H7 (cell line): ENCODE data around the gene GMCL1. TPM values are rescaled to one million over a fixed set of nuclear protein-coding genes. Genes with fewer than 3 reads are reported as not detected.
A peak's percentile ranks its signal among the peaks of the same experiment; 100 is the strongest.
"Not testable (repeated sequence)": the region's sequence is repeated elsewhere in the genome, so short reads cannot be mapped to it uniquely, and the experiment has no call there.

ENCODE experiments used
- DNase-seq: peaks from one replicate; pipeline ENCODE4 v3.0.0; 2012
- H3K27me3 ChIP-seq: 2 replicates; pipeline ENCODE4 v1.6.0; 2011; ENCODE audit warnings: mild to moderate bottlenecking, low read length; ENCODE audit not compliant: control insufficient read depth, insufficient read depth
- H3K36me3 ChIP-seq: replicated peaks from 2 replicates; pipeline ENCODE4 v1.5.1; 2011; ENCODE audit warnings: low read length; ENCODE audit not compliant: control insufficient read depth, insufficient read depth
- H3K4me3 ChIP-seq: 2 replicates; pipeline ENCODE4 v1.5.1; 2011; ENCODE audit warnings: low read depth, mild to moderate bottlenecking, control low read depth, low read length, moderate library complexity; ENCODE audit not compliant: insufficient read depth
- total RNA-seq: library from RNA; depleted of rRNA; stranded (reverse); fragments of >200 nt; shearing (Covaris generic); gene quantifications from 2 replicates; pipeline ENCODE4 v1.2.3, GENCODE V29; 2014

Gene GMCL1
- total RNA-seq, 1 experiment from 2014 or later = 8.1 TPM

DNA sequence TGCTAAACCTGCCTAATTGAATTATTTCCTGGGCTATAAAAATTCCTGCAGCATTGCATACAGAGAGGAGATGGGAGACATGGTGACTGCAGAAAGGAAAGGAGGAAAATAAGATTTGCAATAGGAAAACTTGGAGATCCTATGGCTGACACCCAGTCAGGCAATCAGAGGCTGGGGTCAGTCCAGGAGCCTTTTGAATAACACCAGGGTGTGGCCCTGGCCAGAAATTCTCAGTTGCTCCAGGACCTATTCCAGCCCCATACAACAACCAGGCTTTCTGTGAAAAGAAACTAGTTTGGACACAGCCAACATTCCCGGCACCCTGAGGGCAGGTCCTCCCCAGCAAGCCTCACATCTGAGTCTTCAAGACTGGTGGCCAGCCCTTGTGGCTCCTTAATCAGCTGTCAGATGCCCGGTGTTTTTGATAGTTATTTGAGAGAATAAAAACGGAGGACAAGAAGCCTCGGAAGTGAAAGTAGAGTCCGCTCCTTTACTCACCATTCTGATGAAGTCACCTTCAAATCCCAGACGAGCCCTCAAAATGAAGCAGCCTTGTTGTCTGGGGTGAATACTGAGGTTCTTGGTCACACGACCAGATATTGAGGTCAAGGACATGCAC, 31.1 kb upstream of the GMCL1 start:
- Histone ChIP-seq H3K27me3 (no peaks in the 10 kb centered on the region), H3K4me3 (peak overlapping the region; percentile 13; the same call in 1 of the 2 replicates), H3K36me3 (no peaks in the 10 kb centered on the region)
- DNase-seq = no peak

DNA sequence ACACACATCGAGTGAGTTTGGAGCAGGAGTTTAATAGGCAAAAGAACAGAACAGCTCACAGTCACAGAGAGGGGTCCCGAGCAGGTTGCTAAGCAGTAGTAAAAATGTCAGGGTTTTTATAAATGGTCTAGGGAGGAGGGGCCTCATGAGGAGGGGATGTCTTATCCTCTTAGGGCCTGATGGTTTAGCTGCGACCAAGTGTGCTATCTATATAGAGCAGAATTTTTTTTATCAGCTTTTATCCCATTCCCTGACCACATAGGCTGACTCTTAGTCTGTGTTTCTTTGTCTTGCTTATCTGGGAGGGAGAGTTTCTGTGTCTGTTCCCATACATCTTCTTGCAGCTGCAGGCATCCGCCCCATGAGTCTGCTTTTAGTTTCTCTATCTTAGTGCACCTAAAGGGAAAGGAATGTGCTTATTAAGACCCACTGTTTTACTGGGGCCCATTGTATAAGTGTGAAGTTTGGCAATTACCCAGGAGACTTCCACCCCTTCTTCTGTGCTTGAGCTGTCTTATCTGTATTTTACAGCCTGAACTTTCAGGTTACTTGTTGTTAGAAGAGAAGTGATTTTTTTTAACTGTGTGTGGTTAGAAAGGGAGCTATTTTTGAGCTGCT, 30.4 kb upstream of the GMCL1 start:
- no peak for DNase-seq
- peak overlapping the region; percentile 12; the same call in 1 of the 2 replicates for H3K4me3 ChIP-seq
- H3K27me3 ChIP-seq = no peaks in the 10 kb centered on the region
- no peaks in the 10 kb centered on the region for H3K36me3 ChIP-seq

DNA sequence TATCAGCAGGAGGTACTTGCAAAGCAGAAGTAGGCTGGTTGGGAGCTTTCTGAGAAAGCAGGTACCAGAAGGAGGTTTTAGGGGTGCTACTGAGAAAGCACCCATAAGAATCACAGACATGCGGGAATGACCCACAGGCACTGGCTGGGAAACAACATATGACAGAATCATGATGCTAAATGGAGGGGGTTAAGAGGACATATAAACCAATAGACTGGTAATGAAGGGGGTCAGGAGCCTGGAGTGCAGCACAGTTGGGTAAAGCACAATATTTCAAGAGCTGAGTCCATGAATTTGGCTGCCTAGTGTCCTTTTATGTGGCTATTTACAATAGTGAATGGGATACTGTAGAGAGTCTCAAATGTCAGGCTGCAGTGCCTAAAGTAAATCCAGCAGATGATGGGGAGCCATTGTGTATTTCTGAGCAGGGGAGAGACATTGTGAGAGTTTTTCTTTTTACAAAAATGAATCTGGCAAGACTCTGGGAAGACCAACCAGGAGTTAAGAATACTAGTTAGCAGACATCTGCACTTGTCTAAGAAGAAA, 27.6 kb upstream of the GMCL1 start:
- no peak for DNase-seq
- Histone ChIP-seq H3K4me3 (no peak overlapping the region), H3K36me3 (no peaks in the 10 kb centered on the region), H3K27me3 (no peaks in the 10 kb centered on the region)

DNA sequence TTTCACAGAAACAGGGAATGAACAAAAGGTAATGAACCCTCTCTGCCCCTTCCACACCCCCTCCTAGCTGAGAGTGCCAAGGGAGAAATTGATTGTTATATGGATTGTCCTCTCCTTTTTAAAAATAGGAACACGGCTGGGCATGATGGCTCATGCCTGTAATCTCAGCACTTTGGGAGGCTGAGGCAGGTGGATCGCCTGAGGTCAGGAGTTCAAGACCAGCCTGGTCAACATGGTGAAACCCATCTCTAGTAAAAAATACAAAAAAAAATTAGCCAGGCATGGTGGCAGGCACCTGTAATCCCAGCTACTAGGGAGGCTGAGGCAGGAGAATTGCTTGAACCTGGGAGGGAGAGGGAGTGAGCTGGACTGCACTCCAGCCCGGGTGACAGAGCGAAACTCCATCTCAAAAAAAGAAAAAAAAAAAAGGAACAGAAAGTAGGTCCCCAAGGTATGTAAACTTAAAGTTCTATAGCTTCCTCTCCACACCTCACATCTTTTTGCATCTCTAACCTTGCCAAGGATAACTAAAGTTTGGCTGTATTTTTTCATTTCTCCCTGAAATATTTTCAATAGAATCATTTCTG, 26.6 kb upstream of the GMCL1 start:
- not testable (repeated sequence) for DNase-seq, H3K36me3 ChIP-seq, H3K4me3 ChIP-seq, H3K27me3 ChIP-seq

DNA sequence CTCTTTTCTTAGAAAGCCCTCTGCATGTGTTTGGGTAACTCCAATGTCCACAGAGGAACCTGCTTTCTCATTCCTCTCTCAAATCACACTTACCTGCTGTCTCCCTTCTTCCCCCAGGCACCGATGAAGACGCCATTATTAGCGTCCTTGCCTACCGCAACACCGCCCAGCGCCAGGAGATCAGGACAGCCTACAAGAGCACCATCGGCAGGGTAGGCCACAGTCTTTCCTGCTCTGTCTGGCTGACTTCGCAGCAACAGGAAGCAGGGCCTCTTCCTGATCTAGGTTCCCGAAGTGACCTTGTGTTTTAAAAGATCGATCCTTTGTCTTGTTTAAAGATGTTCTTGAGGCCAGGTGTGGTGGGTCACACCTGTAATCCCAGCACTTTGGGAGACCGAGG, 25.0 kb upstream of the GMCL1 start:
- H3K36me3 ChIP-seq = no peaks in the 10 kb centered on the region
- DNase-seq = no peak
- no peak overlapping the region for H3K4me3 ChIP-seq
- H3K27me3 ChIP-seq = no peaks in the 10 kb centered on the region

DNA sequence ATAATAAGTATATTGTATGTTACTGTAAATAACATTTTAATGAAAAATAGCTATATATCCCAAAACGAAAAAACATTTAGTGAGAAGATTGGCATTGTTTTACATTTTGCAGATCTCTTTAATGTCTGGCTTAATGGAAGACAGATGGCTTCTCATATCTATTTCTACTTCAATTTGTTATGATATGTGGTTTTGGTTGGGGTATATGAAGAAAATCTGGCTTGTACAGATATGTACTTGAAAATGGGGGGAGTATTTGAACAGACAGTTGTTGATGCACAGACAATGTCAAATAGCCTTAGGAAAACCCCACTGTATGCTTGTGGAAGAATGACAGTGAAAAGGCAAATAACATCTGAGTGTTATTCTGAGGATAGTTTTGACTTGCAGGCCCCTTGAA, 23.6 kb upstream of the GMCL1 start:
- H3K36me3 ChIP-seq = no peaks in the 10 kb centered on the region
- no peak for DNase-seq
- no peak overlapping the region for H3K4me3 ChIP-seq
- no peaks in the 10 kb centered on the region for H3K27me3 ChIP-seq

DNA sequence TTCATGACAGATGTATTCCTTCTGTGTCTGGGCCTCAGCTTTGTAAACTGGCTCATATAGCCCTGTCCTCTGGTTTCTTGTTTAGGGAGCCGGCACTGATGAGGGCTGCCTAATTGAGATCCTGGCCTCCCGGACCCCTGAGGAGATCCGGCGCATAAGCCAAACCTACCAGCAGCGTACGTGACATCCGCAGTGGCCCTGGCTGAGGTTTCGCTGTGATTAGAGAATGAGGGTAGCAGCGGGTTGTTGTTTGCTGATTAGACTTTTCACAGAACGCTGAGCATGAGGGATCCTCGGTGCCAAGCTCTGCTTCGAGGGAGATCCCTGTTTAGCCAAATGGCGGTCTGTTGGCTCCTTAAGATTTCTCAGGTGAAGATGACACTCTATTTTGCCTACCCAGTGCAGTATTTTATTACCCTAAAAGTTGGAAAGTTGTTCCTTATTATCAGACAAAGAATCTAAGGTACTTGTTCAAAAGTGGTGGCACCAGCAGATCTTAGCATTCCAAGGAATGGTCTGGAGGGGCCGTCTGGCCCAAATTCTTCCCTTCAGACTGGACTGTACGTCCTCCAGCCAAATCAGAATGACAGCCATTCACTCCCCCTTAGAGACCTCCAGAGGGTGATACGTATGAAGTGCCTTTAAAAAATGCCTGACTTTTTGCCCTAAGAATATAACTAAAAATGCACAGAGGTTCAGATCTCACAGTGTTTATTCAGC, 21.5 kb upstream of the GMCL1 start:
- DNase-seq = no peak
- Histone ChIP-seq H3K4me3 (no peak overlapping the region), H3K27me3 (no peaks in the 10 kb centered on the region), H3K36me3 (no peaks in the 10 kb centered on the region)

DNA sequence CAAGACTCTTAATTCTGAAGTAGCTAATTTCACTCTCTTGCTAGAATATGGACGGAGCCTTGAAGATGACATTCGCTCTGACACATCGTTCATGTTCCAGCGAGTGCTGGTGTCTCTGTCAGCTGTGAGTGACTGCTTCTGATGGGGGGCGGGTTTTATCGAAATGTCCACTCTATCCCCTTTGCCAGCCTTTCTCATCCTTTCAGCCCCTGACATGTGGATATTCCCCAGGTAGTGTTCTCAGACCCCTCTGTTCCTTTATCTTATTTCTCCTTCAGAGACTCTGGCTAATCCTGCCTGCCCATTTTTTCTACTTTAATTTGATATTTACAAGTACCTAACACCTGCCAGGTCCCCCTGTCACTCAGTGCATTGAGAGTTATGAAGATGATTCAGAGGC, 18.9 kb upstream of the GMCL1 start:
- DNase-seq = no peak
- no peaks in the 10 kb centered on the region for H3K27me3 ChIP-seq
- H3K4me3 ChIP-seq = no peak overlapping the region
- H3K36me3 ChIP-seq = no peaks in the 10 kb centered on the region

DNA sequence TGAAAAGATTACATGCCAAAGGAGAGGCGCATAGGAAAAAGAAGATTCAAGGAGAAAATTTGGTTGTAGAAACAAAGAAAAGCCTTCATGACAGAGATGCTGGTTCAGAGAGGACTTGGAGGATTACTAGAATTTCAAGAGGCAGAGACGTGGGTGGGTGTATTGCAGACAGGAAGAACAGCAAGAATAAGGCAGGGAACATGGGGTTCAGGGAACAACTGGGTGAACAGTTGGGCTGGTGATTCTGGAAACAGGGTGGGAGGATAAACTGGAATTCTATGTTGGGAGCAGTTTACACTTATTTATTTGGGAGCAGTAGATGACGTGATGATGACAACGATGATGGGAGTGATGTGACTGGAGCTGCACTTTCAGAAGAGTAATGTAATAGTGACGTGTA, 18.4 kb upstream of the GMCL1 start:
- no peaks in the 10 kb centered on the region for H3K27me3 ChIP-seq
- no peaks in the 10 kb centered on the region for H3K36me3 ChIP-seq
- no peak for DNase-seq
- H3K4me3 ChIP-seq = no peak overlapping the region

DNA sequence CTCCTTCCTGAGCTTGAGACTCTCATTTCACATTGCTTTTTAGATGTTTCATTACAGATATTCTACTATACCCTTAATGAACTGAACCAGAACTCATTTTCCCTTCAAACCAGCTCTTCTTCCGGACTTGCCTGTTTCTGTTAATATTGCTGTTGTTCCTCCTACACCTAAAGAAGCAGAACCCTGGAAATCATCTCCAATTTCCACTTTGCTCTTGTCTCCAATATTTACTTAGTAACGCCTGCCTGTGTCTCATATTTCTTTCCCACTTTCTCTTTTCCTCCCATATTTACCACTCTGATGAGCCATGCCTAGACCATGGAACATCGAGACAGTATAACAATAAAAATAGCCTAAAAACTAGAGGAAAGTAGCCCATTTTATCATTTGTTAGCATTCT, 17.9 kb upstream of the GMCL1 start:
- Histone ChIP-seq H3K4me3 (no peak overlapping the region), H3K27me3 (no peaks in the 10 kb centered on the region), H3K36me3 (no peaks in the 10 kb centered on the region)
- no peak for DNase-seq

DNA sequence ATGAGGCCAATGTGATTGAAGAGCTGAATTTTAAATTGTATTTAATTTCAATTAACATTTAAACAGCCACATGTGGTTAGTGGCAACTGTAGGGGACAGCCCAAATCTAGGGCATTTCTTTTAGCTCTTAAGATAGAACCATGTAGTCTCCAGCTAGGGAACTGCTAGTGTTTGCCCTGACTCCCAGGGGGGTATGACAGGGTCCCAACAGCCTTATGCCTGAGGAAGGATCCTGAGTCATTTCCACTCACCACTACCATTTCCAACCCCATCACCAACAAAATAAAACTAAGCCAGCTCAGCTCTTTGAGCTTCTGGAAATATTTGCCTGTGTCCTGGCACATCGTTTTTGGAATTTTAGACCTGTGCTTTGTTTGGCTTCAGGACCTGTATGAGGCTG, 13.7 kb upstream of the GMCL1 start:
- Histone ChIP-seq H3K36me3 (no peaks in the 10 kb centered on the region), H3K27me3 (no peaks in the 10 kb centered on the region)

DNA sequence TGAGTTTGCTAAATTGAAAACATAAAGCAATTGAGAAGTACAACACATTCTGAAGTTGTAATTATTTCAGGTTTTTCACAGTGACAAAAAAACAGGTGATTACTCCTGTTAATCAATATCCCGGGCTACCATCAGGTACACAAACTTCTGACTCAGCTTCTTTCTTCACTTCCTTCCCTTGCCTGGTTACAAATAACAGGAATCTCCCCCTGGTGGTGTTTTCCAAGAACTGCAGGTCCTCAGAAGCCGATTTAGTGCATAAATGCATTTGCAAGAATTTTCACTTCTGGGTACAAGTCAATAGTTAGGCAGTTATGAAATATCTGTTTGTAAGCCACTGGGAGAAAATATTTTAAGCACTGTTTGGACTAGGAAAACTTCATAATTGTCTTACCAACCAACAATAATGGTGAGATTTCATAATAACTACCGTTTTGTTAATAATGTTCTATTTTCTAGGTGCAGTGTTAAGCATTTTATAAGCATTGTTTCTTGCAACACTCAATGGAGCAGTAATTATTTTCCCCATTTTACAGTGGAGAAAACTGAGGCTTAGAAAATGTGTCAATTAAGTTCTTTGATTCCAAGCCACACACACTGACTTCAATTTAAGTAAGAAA, 12.4 kb upstream of the GMCL1 start:
- DNase-seq = peak; percentile 50
- H3K4me3 ChIP-seq = no peak overlapping the region
- no peaks in the 10 kb centered on the region for H3K27me3 ChIP-seq
- no peaks in the 10 kb centered on the region for H3K36me3 ChIP-seq

More for the DNA sequence above, 13.7 kb upstream of the GMCL1 start:
- peak; percentile 10 for DNase-seq
- H3K4me3 ChIP-seq = no peak overlapping the region

DNA sequence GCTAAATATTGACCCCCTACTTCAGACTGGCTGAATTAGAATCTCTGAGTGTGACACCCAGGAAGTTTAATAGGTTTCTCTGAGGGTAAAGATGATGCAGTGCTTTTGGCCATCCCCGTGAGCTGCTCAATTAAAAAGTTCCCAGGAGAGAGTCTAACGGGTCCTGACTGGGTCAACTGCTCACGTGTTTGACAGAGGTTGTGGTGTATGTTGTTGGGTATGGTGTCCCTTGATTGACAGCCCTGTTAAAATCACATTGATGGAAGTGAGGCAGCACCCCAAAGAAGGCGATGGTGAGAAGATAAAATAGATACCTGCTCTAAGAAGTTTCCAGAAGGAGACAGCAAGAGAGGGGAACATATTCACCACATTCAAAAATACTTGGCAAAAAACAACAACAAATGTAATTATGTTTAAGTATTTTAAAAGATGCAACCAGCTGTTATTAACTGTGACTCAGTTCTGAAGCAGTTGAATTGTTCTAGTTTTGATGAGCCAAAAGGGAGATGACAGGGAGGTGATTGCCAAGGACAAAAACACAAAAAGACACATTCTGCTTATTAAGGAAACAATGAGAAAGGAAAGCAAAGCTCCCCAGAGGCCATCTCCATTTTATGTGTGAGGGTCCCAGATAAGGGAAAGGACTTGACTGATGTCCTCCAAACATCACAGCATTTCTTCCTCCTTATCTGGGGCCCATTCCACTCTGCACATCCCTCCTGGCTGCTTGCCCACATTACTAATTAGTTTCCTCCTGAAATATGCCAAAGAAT, 11.5 kb upstream of the GMCL1 start:
- no peaks in the 10 kb centered on the region for H3K27me3 ChIP-seq
- no peak for DNase-seq
- H3K36me3 ChIP-seq = no peaks in the 10 kb centered on the region

More for the DNA sequence above, 11.5 kb upstream of the GMCL1 start:
- no peak overlapping the region for H3K4me3 ChIP-seq
